Astrocyte of the cerebellum (primary cell): ENCODE measurements around the gene MYL6.
"Not testable (repeated sequence)": the region's sequence is repeated elsewhere in the genome, so short reads cannot be mapped to it uniquely, and the experiment has no call there.

Experiments used
- DNase-seq: peaks from one replicate; pipeline ENCODE4 v3.0.0-alpha.2; 2011; ENCODE audit warnings: low read depth
- H3K4me3 ChIP-seq: 2 replicates; pipeline ENCODE4 v1.5.1; 2011; ENCODE audit warnings: mild to moderate bottlenecking, low read depth, low read length, moderate library complexity
- in situ Hi-C: cut with HindIII; loops from 2 replicates; pipeline ENCODE4 v1.10.0; 2017; ENCODE audit warnings: low sequenced_read_pairs
- TF ChIP-seq, protein P1 (sequence below): IDR thresholded peaks from 2 replicates; pipeline ENCODE4 v1.5.1; 2012; ENCODE audit warnings: low read length, low read depth, moderate library complexity, mild to moderate bottlenecking; ENCODE audit errors: missing control alignments

The MYL6 gene

DNA sequence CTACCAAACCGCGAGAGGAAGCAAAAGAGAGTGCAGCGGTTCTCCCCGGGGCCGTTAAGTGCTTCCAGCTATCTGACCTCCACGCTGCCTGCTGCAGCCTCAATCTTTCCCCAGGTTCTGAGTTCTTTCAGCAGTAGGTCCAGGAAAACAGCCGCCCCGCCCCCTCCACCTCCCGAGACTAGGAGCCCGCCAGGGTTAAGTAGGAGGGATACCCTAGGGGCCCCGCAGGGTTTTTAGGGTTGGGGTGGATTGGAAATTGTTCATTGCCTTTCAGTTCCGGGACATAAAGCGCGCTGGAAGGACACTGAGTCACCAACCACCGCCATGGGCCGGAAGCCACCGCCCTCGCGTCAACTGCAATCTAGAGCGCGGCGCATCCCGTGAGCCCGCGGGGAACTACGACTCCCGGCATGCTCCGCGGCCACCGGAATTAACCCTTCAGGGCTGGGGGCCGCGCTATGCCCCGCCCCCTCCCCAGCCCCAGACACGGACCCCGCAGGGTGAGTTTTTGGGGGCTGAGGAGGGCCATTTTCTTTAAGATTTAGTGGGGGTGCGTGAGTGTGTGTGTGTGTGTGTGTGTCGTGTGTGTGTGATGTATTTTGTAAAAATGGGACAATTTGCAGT is 5.9 kb upstream of the MYL6 start, which contains the start of gene MYL6B:
Gene MYL6B, plus strand, starts transcription at position 456 of the 624 bp plus-strand sequence. CDS start 1,332 bp downstream, outside the sequence.
- peak within 1 kb of the TSS; percentile 75 for H3K4me3 ChIP-seq
- in situ Hi-C loops: no loop called here
- TF ChIP-seq, protein P1, sequence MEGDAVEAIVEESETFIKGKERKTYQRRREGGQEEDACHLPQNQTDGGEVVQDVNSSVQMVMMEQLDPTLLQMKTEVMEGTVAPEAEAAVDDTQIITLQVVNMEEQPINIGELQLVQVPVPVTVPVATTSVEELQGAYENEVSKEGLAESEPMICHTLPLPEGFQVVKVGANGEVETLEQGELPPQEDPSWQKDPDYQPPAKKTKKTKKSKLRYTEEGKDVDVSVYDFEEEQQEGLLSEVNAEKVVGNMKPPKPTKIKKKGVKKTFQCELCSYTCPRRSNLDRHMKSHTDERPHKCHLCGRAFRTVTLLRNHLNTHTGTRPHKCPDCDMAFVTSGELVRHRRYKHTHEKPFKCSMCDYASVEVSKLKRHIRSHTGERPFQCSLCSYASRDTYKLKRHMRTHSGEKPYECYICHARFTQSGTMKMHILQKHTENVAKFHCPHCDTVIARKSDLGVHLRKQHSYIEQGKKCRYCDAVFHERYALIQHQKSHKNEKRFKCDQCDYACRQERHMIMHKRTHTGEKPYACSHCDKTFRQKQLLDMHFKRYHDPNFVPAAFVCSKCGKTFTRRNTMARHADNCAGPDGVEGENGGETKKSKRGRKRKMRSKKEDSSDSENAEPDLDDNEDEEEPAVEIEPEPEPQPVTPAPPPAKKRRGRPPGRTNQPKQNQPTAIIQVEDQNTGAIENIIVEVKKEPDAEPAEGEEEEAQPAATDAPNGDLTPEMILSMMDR: no peak

DNA sequence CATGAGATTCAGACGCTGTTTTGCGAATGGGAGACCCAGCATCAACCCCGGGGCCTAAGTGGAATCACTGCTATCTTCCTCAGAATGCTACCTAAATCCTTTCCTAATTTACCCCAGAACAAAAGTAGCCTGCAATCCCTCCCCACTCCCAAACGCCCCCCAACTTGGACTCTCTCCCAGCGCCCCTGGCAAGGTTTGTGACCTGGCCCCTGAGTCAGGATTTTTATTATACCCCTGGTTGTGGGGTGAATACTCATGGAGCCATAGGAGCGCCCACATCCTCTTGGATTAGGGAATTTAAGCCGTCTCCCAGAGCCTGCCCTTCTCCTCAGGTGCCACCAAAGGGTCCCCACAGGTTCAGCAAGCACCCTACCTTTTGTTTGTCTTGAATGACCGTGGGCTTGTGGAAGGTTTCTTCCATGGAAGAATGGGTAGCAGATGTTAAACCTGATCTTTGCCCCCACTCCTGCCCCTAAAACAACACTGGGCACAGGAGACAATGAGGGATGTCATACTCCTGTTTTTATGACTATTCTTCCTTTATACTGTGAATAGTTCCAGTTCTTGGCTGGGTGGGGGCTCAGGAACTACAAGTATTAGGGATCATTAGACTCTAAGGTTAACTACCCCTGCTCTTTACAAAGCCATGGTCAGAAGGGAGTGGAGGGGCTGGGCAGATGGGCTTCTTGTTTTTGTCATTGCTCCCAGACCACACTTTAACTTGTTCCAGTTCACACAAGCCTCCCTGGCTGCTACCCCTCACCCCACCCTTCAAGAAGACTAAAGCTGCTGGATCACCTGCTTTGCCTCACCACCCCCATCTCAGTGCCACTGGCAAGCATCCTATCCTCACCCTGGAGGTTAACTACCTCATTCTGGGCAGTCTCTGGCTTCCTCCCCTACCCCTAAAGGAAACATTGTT is 5.1 kb upstream of the MYL6 start:
- H3K4me3 ChIP-seq: peak overlapping the region; percentile 75
- in situ Hi-C loops: no loop called here
- TF ChIP-seq, protein P1: no peak
- no peak for DNase-seq

More for the DNA sequence above, 5.9 kb upstream of the MYL6 start, which contains the start of gene MYL6B:
- DNase-seq: peak; percentile 79

DNA sequence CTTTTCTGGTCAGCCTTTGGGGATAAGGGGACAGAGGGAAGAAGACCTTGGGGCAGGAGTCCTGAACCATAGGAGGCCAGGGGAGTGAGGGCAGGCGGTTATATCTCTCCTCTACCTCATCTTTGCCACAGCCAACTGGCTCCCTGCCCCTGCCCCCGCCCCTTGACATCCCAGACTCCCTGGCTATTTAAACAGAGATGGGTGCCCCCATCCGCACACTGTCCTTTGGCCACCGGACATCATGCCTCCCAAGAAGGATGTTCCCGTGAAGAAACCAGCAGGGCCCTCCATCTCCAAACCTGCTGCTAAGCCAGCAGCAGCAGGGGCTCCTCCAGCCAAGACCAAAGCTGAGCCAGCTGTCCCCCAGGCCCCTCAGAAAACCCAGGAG is 4.5 kb upstream of the MYL6 start:
- H3K4me3 ChIP-seq: peak overlapping the region; percentile 75
- in situ Hi-C loops: no loop called here
- DNase-seq: no peak
- TF ChIP-seq, protein P1: no peak

DNA sequence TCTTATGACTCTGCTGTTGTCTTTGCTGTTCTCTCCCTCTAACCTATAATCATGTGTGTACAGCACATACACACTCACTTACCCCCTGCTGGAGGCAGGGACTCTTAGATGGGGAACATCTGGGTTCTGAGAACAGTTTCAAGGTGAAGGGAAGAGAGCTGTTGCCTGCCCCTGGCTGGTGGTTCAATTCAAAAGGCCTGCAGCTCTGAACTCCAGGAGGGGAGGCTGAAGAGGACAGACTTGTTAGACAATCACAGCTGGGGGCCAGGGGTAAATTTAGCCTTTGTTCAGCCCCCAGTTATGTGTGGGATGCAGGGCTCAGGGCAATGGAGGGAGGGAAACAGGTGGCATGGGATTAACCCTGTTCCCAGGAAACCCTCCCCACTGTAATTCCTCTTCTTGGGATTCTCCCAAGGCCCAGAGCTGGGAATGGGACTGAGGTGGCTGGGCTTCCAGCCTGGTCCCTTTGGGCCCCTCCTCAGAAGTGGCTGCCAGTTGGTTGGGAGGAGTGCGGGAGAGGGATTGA is 3.9 kb upstream of the MYL6 start:
- TF ChIP-seq, protein P1: no peak
- no peak overlapping the region for H3K4me3 ChIP-seq
- no peak for DNase-seq

DNA sequence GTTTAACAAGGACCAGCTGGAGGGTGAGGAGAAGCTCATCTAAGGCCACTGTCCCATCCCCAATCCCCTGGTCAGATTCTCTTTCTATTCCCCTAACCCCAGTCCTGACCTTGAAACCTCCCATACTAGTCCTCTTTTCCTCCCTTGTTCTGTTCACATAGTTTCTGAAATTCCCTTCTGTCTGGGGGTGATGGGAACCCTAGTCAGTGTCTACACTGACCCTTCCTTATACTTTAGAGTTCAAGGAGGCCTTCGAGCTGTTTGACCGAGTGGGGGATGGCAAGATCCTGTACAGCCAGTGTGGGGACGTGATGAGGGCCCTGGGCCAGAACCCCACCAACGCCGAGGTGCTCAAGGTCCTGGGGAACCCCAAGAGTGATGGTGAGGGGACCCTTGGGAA is 3.3 kb upstream of the MYL6 start:
- no peak for DNase-seq
- no peak overlapping the region for H3K4me3 ChIP-seq
- in situ Hi-C loops: no loop called here
- TF ChIP-seq, protein P1: no peak

More for the DNA sequence above, 3.9 kb upstream of the MYL6 start:
- in situ Hi-C loops: no loop called here

DNA sequence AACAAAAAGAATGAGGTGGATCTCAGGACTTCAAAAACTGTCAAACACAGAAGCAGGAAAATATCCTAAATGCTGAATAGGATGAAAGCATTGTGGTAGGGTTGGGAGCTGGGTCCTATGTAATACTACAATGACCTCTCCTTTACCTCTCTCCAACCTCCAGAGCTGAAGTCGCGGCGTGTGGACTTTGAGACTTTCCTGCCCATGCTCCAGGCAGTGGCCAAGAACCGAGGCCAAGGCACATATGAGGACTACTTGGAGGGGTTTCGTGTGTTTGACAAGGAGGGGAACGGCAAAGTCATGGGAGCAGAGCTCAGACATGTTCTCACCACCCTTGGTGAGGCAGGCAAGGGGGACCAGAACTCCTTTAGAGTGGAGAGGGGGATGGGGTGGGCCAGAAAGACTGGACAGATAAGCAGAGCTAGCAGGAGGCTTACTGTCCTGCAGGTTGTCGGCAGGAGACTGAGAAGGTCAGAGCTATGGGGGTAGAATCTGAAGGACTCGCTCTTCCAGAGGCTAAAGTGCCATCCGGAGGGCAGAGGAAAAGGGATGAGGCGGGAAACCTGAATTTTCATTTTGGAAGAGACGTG is 2.8 kb upstream of the MYL6 start:
- TF ChIP-seq, protein P1: no peak
- H3K4me3 ChIP-seq: no peak overlapping the region
- no peak for DNase-seq
- in situ Hi-C loops: no loop called here

DNA sequence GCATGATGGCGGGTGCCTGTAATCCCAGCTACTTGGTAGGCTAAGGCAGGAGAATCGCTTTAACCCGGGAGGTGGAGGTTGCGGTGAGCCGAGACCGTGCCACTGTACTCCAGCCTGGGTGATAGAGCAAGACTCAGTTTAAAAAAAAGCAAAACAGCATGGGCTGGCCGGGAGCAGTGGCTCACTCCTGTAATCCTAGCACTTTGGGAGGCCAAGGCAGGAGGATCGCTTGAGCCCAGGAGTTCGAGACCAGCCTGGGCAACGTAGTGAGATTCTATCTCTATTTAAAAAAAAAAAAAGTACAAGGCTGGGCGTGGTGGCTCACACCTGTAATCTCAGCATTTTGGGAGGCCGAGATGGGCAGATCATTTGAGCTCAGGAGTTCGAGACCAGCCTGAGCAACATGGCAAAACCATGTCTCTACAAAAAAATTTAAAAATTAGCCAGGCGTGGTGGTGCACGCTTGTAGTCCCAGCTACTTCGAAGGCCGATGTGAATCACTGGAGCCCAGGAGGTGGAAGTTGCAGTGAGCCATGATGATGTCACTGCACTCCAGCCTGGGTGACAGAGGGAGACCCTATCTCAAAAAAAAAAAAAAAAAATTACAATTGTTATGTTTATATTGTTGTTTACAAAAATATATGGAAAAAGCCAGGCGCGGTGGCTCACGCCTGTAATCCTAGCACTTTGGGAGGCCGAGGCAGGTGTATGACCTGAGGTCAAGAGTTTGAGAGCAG is 1.5 kb upstream of the MYL6 start:
- peak overlapping the region; percentile 90 for H3K4me3 ChIP-seq
- in situ Hi-C loops, DNase-seq: not testable (repeated sequence)
